H1 (cell line): ENCODE measurements around the gene SEC22C. TPM values are rescaled to one million over a fixed set of nuclear protein-coding genes. Genes with fewer than 3 reads are reported as not detected.

Experiments used
- CTCF ChIA-PET: fragments of 300-600 bp; sonication (Branson Sonifier 250); formaldehyde crosslinking; loops from one replicate; lab custom pipeline; 2021; ENCODE audit not compliant: partially characterized antibody; lab: Charles Lee
- POLR2A ChIA-PET: fragments of 300-600 bp; sonication (Branson Sonifier 250); formaldehyde crosslinking; loops from one replicate; lab custom pipeline; 2021; ENCODE audit warnings: inconsistent platforms; ENCODE audit not compliant: partially characterized antibody; lab: Charles Lee
- DNase-seq, 2 experiments: peaks; one replicate each; pipeline versions ENCODE4 v3.0.0 to v3.0.0-alpha.2; 2010 to 2022; ENCODE audit warnings: low spot score in 2 of 2, low read depth in 1 of 2, mixed read lengths in 1 of 2
- FAIRE-seq: peaks from 2 replicates; lab custom pipeline; 2011; peaks lifted over from hg19 to GRCh38; lab: Jason Lieb, UNC
- H2AFZ ChIP-seq: 2 replicates; pipeline ENCODE4 v1.8.1; 2012; ENCODE audit warnings: low read length, inconsistent platforms
- H2AK5ac ChIP-seq: 2 replicates; pipeline ENCODE4 v1.6.1; 2013; ENCODE audit warnings: low read depth, low read length
- H2BK120ac ChIP-seq: replicated peaks from 2 replicates; pipeline ENCODE3; 2013; ENCODE audit warnings: low read depth, low read length, inconsistent platforms
- H2BK12ac ChIP-seq: 2 replicates; pipeline ENCODE4 v1.6.1; 2013; ENCODE audit warnings: low read depth, low read length
- H2BK15ac ChIP-seq: 2 replicates; pipeline ENCODE4 v1.6.1; 2013; ENCODE audit warnings: low read length
- H2BK20ac ChIP-seq: 2 replicates; pipeline ENCODE4 v1.6.1; 2013; ENCODE audit warnings: low read length
- H2BK5ac ChIP-seq: 2 replicates; pipeline ENCODE4 v1.6.1; 2013; ENCODE audit warnings: low read depth, low read length
- H3K14ac ChIP-seq: 2 replicates; pipeline ENCODE4 v1.6.1; 2013; ENCODE audit warnings: inconsistent platforms; ENCODE audit not compliant: insufficient read length
- H3K18ac ChIP-seq: 2 replicates; pipeline ENCODE4 v1.6.1; 2013; ENCODE audit warnings: low read length; ENCODE audit errors: extremely low read depth
- H3K23ac ChIP-seq: 2 replicates; pipeline ENCODE4 v1.6.1; 2013; ENCODE audit warnings: inconsistent platforms; ENCODE audit not compliant: insufficient read length
- H3K23me2 ChIP-seq: 2 replicates; pipeline ENCODE4 v1.6.1; 2013; ENCODE audit warnings: low read depth, low read length
- H3K27ac ChIP-seq: 2 replicates; pipeline ENCODE4 v1.6.1; 2011; ENCODE audit warnings: low read depth, low read length, inconsistent platforms
- H3K27me3 ChIP-seq, 4 experiments: replicated peaks in 1 of 4; 1 replicate in 1 of 4; 2 replicates in 3 of 4; pipeline versions ENCODE4 v1.6.1 to v1.8.1; 2011 to 2013; ENCODE audit warnings: low read length in 3 of 4, mild to moderate bottlenecking in 3 of 4, inconsistent platforms in 2 of 4, mixed read lengths in 2 of 4, moderate library complexity in 1 of 4; ENCODE audit not compliant: control insufficient read depth in 3 of 4, insufficient read depth in 3 of 4; ENCODE audit errors: extremely low read depth in 1 of 4
- H3K36me3 ChIP-seq, 4 experiments: 2 replicates each; pipeline versions ENCODE4 v1.6.1 to v1.8.1; 2011 to 2013; ENCODE audit warnings: mild to moderate bottlenecking in 4 of 4, low read length in 3 of 4, moderate library complexity in 2 of 4, control low read depth in 1 of 4, inconsistent platforms in 1 of 4; ENCODE audit not compliant: insufficient read depth in 4 of 4, control insufficient read depth in 2 of 4
- H3K4ac ChIP-seq: replicated peaks from 2 replicates; pipeline ENCODE3; 2013; ENCODE audit warnings: low read length, low read depth, mixed read lengths, inconsistent platforms; ENCODE audit not compliant: insufficient read length
- H3K4me1 ChIP-seq, 4 experiments: replicated peaks in 1 of 4; 1 replicate in 1 of 4; 2 replicates in 3 of 4; pipeline versions ENCODE4 v1.6.1 to v1.8.1; 2011 to 2013; ENCODE audit warnings: low read length in 3 of 4, inconsistent platforms in 2 of 4, mixed read lengths in 1 of 4; ENCODE audit not compliant: insufficient read depth in 4 of 4, control insufficient read depth in 3 of 4
- H3K4me2 ChIP-seq, 2 experiments: 2 replicates each; pipeline versions ENCODE4 v1.6.1 to v1.8.1; 2011 to 2013; ENCODE audit warnings: low read depth in 2 of 2, low read length in 2 of 2, control low read depth in 1 of 2, inconsistent platforms in 1 of 2, mild to moderate bottlenecking in 1 of 2; ENCODE audit not compliant: insufficient read depth in 1 of 2
- H3K4me3 ChIP-seq, 4 experiments: fragments of 200-600, 300-600 bp in 1 of 4; sonication (generic), shearing (Covaris generic), sonication (Bioruptor Twin) in 1 of 4; 2 replicates each; pipeline versions ENCODE4 v1.5.1 to v1.8.1; 2011 to 2016; ENCODE audit warnings: low read length in 4 of 4, low read depth in 3 of 4, control low read depth in 2 of 4, inconsistent platforms in 2 of 4, mild to moderate bottlenecking in 2 of 4, mixed read lengths in 1 of 4, moderate library complexity in 1 of 4; ENCODE audit not compliant: insufficient read depth in 2 of 4; ENCODE audit errors: extremely low read depth in 1 of 4
- H3K56ac ChIP-seq: replicated peaks from 2 replicates; pipeline ENCODE3; 2013; ENCODE audit warnings: low read depth, mild to moderate bottlenecking, mixed read lengths, low read length, inconsistent platforms; ENCODE audit not compliant: insufficient read length
- H3K79me1 ChIP-seq: 2 replicates; pipeline ENCODE4 v1.6.1; 2013; ENCODE audit warnings: low read depth, low read length, control low read depth
- H3K79me2 ChIP-seq, 2 experiments: 2 replicates each; pipeline versions ENCODE4 v1.6.1 to v1.8.1; 2012 to 2013; ENCODE audit warnings: low read length in 2 of 2, mild to moderate bottlenecking in 2 of 2, inconsistent platforms in 1 of 2; ENCODE audit not compliant: insufficient read depth in 2 of 2, control insufficient read depth in 1 of 2
- H3K9ac ChIP-seq, 4 experiments: replicated peaks in 1 of 4; 1 replicate in 1 of 4; 2 replicates in 3 of 4; pipeline versions ENCODE4 v1.6.1 to v1.8.1; 2011 to 2013; ENCODE audit warnings: low read depth in 3 of 4, low read length in 3 of 4, control low read depth in 2 of 4, mild to moderate bottlenecking in 2 of 4, moderate library complexity in 2 of 4, inconsistent platforms in 1 of 4; ENCODE audit errors: extremely low read depth in 1 of 4
- H3K9me3 ChIP-seq, 2 experiments: 2 replicates each; pipeline versions ENCODE4 v1.6.1 to v1.8.1; 2012 to 2013; ENCODE audit warnings: mild to moderate bottlenecking in 2 of 2, moderate library complexity in 2 of 2, control low read depth in 1 of 2, inconsistent platforms in 1 of 2, low read depth in 1 of 2, low read length in 1 of 2, mixed read lengths in 1 of 2; ENCODE audit not compliant: insufficient read depth in 2 of 2
- H4K20me1 ChIP-seq, 2 experiments: replicated peaks in 1 of 2; 2 replicates each; pipeline versions ENCODE3 to v1.8.1; 2011 to 2013; ENCODE audit warnings: inconsistent platforms in 2 of 2, low read length in 2 of 2, mild to moderate bottlenecking in 1 of 2; ENCODE audit not compliant: insufficient read depth in 2 of 2, control insufficient read depth in 1 of 2
- H4K5ac ChIP-seq: 2 replicates; pipeline ENCODE4 v1.6.1; 2013; ENCODE audit warnings: low read length, low read depth, mixed read lengths, inconsistent platforms; ENCODE audit not compliant: insufficient read length
- H4K8ac ChIP-seq: 2 replicates; pipeline ENCODE4 v1.8.0; 2013; ENCODE audit warnings: mild to moderate bottlenecking, moderate library complexity, low read length, inconsistent platforms; ENCODE audit not compliant: insufficient read depth; ENCODE audit errors: extremely low read depth
- H4K91ac ChIP-seq: replicated peaks from 2 replicates; pipeline ENCODE3; 2013; ENCODE audit warnings: low read length, mixed read lengths, inconsistent platforms; ENCODE audit not compliant: insufficient read length
- CREB1 ChIP-seq: IDR thresholded peaks from 2 replicates; pipeline ENCODE4 v1.6.1; 2012; ENCODE audit warnings: inconsistent platforms
- CTBP2 ChIP-seq: IDR thresholded peaks from 2 replicates; pipeline ENCODE4 v1.7.0; 2011; ENCODE audit warnings: borderline replicate concordance, mild to moderate bottlenecking, moderate library complexity, mixed read lengths, low read length; ENCODE audit not compliant: insufficient read depth, insufficient read length
- RBBP5 ChIP-seq: IDR thresholded peaks from 2 replicates; pipeline ENCODE4 v1.7.1; 2012; ENCODE audit warnings: low read depth, mild to moderate bottlenecking, inconsistent platforms, low read length, moderate library complexity, borderline replicate concordance
- SIN3A ChIP-seq, 2 experiments: IDR thresholded peaks in 1 of 2; conservative IDR thresholded peaks in 1 of 2; 2 replicates each; pipeline ENCODE4 v1.6.1; 2011 to 2012; ENCODE audit warnings: low read length in 2 of 2, improper control_type of control experiment in 1 of 2, low read depth in 1 of 2, mild to moderate bottlenecking in 1 of 2
- SP4 ChIP-seq: IDR thresholded peaks from 2 replicates; pipeline ENCODE4 v1.6.1; 2012; ENCODE audit warnings: low read length, inconsistent platforms
- WGBS, 2 experiments: shearing (Covaris generic) in 1 of 2; methylation state at CpG; one replicate each; pipeline versions ENCODE4 v1.1.6 to v1.1.7; 2013 to 2015; ENCODE audit warnings: low lambda C conversion rate in 2 of 2, mixed read lengths in 2 of 2, inconsistent platforms in 1 of 2, low coverage in 1 of 2, missing lambda C conversion rate in 1 of 2; ENCODE audit not compliant: insufficient replicate concordance in 2 of 2, insufficient coverage in 1 of 2, insufficient read length in 1 of 2; ENCODE audit errors: extremely low coverage in 1 of 2, missing lambda C conversion rate in 1 of 2; 5-methylcytosine and 5-hydroxymethylcytosine counted together
- polyA plus RNA-seq, 7 experiments: library from polyadenylated mRNA; depleted of rRNA in 3 of 7; stranded (reverse) in 5 of 7; unstranded in 2 of 7; fragments of >200 nt in 5 of 7; fragments of 200-250 nt in 2 of 7; gene quantifications; 1 replicate in 5 of 7; 2 replicates in 1 of 7; 4 replicates in 1 of 7; pipeline versions ENCODE4 v1.2.1 to v1.2.3, GENCODE V29; 2011 to 2013; ENCODE audit warnings: missing spikeins in 2 of 7, mixed read lengths in 2 of 7
- total RNA-seq: library from RNA; stranded (reverse); fragmentation: NEBNext Ultra II Directional; extraction: Animal tissue kit (Norgen Biotek cat#: 25700); gene quantifications from 2 replicates; pipeline ENCODE4 v1.2.1, GENCODE V29; 2021
- TF ChIP-seq, protein P1 (sequence below): IDR thresholded peaks from 2 replicates; pipeline ENCODE4 v1.6.1; 2011; ENCODE audit warnings: low read length, improper control_type of control experiment

SEC22C gene
- total and polyA plus RNA-seq, 2 of the 8 experiments (the other 6 are each of a cell fraction or from before 2014, with no cell fraction given), result 23.4 to 38.3 TPM

DNA sequence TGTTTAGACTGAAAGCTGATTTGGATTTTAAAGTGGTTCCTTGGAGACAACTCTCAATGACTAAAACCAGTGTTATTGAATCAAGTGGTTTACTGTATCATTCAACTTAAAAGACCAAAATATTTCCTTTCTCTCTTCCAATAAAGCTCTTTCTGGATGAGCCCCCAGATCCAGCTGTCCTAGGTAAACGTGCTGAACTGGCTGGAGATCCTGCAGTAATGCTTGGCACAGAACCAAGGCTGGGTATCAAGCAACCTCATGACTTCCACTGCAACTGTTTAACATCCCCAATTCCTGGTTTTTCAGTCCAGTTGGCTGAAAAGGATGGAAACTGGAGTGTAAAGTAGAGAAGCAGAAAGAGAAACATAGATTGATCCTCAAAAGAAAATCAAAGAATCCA, 28.9 kb downstream of the SEC22C start:
- no peak overlapping the region for H4K91ac ChIP-seq
- no peak overlapping the region for H3K14ac ChIP-seq
- peaks cover 0 to 2% of the 10 kb centered on the region in 2 experiments for H4K20me1 ChIP-seq
- DNase-seq (no peak), FAIRE-seq (no peak)
- no peak overlapping the region for H4K8ac ChIP-seq
- no peak overlapping the region for H2BK5ac ChIP-seq
- H3K23ac ChIP-seq, result no peak overlapping the region
- peaks cover 10 to 59% (median 40%) of the 10 kb centered on the region in 4 experiments for H3K36me3 ChIP-seq
- no peak overlapping the region for H2BK12ac ChIP-seq
- no peak overlapping the region for H2BK20ac ChIP-seq
- no peak overlapping the region for H3K18ac ChIP-seq
- CTCF ChIA-PET, result interaction anchor here (0.9 to 23.9 kb wide), 6 partner anchors 12 to 361 kb away, joined by 3 to 458 read pairs (median 4); no protein-coding TSS in a partner anchor
- no peak overlapping the region for H2BK15ac ChIP-seq
- H3K79me2 ChIP-seq, result no peaks in the 10 kb centered on the region
- H3K4me1 ChIP-seq, result no peaks in the 10 kb centered on the region
- TF ChIP-seq RBBP5 (no peak), CREB1 (no peak), SP4 (no peak), SIN3A (conservative IDR thresholded peaks at IDR 0.05 in 1 of 2, IDR thresholded peaks at IDR 0.05 in 1 of 2; ENCODE audit: low read depth in 1 of 2, low read length in 2 of 2) (no peak), CTBP2 (no peak)
- TF ChIP-seq, protein P1, sequence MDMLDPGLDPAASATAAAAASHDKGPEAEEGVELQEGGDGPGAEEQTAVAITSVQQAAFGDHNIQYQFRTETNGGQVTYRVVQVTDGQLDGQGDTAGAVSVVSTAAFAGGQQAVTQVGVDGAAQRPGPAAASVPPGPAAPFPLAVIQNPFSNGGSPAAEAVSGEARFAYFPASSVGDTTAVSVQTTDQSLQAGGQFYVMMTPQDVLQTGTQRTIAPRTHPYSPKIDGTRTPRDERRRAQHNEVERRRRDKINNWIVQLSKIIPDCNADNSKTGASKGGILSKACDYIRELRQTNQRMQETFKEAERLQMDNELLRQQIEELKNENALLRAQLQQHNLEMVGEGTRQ, result no peak
- TF ChIP-seq, all 59 proteins: peak for 0
- H2AFZ ChIP-seq, result no peak overlapping the region
- POLR2A ChIA-PET, result no interaction called here
- WGBS, 2 experiments, result 83% methylated on average over 1 of the region's 1 CpG; no CpG with 5 or more reads in 1 of the 2 experiments
- H2AK5ac ChIP-seq, result no peak overlapping the region
- no peak overlapping the region for H3K4me3 ChIP-seq
- H4K5ac ChIP-seq, result no peak overlapping the region
- H3K27me3 ChIP-seq, result no peaks in the 10 kb centered on the region
- H2BK120ac ChIP-seq, result no peak overlapping the region
- H3K9me3 ChIP-seq, result no peaks in the 10 kb centered on the region
- H3K23me2 ChIP-seq, result no peaks in the 10 kb centered on the region
- H3K56ac ChIP-seq, result no peak overlapping the region
- no peak overlapping the region for H3K4me2 ChIP-seq
- no peak overlapping the region for H3K4ac ChIP-seq
- no peaks in the 10 kb centered on the region; the same call in 1 of the 2 replicates for H3K79me1 ChIP-seq
- no peak overlapping the region for H3K27ac ChIP-seq
- H3K9ac ChIP-seq, result no peak overlapping the region
